Measurements from ENCODE around the gene EPHA4.

Gene EPHA4

DNA sequence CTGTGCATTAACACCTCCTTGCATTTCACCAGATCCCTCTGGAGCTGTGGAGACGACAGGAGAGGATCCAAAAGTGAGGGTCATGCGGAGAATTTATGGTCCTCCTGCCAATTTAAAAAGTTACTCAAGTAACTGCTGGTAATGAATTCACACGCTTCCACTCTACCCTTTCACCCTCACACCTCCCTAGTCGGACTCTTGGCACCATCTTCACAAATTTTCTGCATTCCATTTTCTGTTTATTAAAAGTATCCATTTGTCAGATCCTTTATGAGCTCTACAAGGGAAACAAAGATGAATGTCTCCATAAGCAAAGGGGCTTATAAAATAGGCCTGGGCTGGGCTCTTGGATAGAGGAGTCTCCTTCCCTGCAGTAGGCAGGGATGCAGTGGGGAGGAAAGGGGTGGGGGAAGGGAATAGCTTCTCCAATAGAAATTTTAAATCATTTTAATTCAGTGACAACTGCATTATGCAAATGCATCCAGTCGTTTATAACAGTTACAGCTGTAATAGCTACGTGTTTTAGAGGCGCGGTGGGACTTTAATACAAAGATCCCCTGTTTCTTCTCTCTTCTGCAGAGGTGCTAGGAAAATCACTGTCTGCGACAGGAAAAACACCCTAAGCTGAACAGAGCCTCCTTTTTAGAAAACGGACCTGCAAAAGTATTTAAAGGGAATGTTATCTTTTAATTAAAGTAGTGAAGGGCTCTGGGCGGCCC, 132.2 kb downstream of the EPHA4 start:
- no peak overlapping the region for H3K4me3 ChIP-seq (ENCODE audit: low read depth, low read length)
- TF ChIP-seq, protein P1, sequence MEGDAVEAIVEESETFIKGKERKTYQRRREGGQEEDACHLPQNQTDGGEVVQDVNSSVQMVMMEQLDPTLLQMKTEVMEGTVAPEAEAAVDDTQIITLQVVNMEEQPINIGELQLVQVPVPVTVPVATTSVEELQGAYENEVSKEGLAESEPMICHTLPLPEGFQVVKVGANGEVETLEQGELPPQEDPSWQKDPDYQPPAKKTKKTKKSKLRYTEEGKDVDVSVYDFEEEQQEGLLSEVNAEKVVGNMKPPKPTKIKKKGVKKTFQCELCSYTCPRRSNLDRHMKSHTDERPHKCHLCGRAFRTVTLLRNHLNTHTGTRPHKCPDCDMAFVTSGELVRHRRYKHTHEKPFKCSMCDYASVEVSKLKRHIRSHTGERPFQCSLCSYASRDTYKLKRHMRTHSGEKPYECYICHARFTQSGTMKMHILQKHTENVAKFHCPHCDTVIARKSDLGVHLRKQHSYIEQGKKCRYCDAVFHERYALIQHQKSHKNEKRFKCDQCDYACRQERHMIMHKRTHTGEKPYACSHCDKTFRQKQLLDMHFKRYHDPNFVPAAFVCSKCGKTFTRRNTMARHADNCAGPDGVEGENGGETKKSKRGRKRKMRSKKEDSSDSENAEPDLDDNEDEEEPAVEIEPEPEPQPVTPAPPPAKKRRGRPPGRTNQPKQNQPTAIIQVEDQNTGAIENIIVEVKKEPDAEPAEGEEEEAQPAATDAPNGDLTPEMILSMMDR (IDR thresholded peaks at IDR 0.05; ENCODE audit: low read depth, low read length, missing control alignments): no peak
- DNase-seq (ENCODE audit: low read depth): no peak

DNA sequence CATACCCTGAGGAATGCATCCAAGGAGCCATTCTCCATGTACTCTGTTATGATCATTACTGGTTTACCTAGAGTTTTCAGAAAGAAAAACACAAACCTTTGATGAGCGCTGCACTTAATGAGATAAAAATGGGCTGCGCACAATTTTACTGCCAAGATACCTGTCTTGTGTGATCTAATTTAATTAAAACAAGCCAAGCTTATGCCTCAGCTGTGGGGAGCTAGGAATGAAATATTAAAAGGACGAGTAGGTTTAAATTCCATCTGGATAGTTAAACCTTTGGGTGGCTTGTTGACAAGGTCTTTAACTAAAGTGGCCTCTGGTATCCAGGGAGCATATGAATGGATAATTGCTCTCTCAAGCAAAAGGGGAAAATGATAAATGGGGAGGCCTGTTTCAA, 135.0 kb downstream of the EPHA4 start:
- TF ChIP-seq, protein P1 (IDR thresholded peaks at IDR 0.05; ENCODE audit: low read depth, low read length, missing control alignments): no peak
- no peak overlapping the region for H3K4me3 ChIP-seq (ENCODE audit: low read depth, low read length)
- no peak for DNase-seq (ENCODE audit: low read depth)

DNA sequence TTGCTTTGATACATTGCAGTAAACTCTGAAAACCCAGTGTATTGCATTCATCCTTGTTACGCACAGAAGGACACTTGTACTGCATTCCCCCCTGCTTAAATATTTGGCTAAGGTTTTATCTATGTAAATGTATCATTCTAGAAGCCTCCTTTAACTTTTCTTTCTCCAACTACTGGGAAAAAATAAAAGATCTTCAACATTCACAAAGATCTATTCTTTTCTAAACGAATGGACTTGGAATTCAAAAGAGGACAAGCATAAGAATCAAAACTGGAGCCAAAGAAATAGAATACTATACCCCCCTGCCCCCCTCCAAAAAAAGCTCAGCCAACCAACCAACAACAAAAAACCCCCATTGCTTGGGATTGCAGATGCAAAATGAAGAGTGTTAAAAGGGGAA, 136.9 kb downstream of the EPHA4 start:
- DNase-seq (ENCODE audit: low read depth): no peak
- no peak overlapping the region for H3K4me3 ChIP-seq (ENCODE audit: low read depth, low read length)
- TF ChIP-seq, protein P1 (IDR thresholded peaks at IDR 0.05; ENCODE audit: low read depth, low read length, missing control alignments): no peak

DNA sequence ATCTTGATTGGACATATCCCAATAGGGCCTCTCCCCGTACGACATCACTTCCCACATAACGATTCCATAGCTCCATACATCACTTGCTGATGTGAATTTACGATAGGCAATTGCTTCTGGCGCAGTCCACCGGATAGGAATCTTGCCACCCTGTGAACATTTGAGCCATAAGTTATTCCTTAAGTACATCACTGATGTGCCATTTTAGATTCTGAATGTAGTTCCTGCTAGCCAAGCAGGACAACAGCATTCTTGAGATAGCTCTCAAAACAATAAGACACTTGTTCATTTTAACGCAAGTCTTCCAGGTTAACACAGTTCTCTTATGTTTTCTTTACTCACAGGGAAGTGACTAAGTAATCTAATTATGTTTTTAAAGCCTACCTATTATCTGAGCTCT, 138.0 kb downstream of the EPHA4 start:
- no peak overlapping the region for H3K4me3 ChIP-seq (ENCODE audit: low read depth, low read length)
- TF ChIP-seq, protein P1 (IDR thresholded peaks at IDR 0.05; ENCODE audit: low read depth, low read length, missing control alignments): no peak
- no peak for DNase-seq (ENCODE audit: low read depth)

DNA sequence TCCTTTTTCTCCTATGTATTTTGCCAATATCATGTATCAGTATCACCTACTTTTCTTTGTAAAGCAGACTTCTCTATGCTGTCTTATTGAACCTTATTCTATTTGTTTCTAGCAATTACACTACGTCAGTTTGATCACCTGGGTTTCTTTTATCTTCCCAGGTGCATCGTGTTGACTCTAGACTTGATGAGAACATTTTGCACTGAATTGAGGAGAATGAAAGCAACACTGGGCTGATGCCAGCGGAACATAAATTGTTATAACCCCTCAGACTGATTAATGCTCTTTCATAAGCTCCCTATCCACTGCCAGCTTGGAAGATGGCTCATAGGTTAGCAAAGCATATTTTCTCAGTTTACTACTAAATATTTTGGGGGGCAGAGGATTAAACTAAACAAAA, 140.6 kb downstream of the EPHA4 start:
- no peak overlapping the region for H3K4me3 ChIP-seq (ENCODE audit: low read depth, low read length)
- DNase-seq (ENCODE audit: low read depth): no peak
- TF ChIP-seq, protein P1 (IDR thresholded peaks at IDR 0.05; ENCODE audit: low read depth, low read length, missing control alignments): no peak

DNA sequence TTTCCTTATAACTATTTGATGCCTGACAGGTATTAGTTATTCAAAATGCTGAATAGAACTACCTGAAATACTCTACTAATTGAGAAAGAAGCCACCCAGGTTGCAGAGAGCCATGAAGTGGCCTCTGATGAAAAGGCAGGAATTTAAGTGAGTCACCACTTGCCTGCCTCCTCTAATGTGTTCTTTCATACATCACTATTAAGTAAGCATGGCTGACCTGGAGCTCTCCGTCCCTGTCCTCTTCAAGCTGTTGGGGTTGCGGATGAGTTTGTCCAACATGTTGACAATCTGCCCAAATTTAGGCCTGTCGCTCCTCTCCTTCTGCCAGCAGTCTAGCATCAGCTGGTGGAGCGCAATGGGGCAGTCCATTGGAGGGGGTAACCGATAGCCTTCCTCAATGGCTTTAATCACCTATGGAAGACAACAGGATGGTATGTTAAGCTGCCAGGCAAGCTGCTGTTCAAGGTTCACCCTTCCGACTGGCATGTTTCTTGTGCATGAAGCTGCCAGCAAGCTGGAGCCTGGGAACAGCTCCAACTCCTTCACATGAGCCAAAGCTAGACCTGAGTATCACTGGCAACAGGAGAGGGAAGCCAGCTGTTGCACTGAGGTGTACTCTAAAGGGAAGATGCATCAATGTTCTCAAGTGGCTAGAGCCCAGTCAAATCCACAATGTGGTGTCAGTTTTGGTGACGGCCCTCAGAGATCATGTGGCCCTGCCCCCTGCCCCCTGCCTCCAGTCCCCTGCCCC, 142.2 kb downstream of the EPHA4 start:
- no peak for DNase-seq (ENCODE audit: low read depth)
- TF ChIP-seq, protein P1 (IDR thresholded peaks at IDR 0.05; ENCODE audit: low read depth, low read length, missing control alignments): no peak
- no peak overlapping the region for H3K4me3 ChIP-seq (ENCODE audit: low read depth, low read length)

Measured in GM12864 (cell line).